Mesodermal cell (in vitro differentiated cells): ENCODE results near the gene TSPAN18.

Experiments
- H3K27ac ChIP-seq: 2 replicates; pipeline ENCODE4 v1.7.0; 2013; ENCODE audit warnings: mild to moderate bottlenecking, low read depth, low read length, moderate library complexity; ENCODE audit not compliant: severe bottlenecking
- H3K36me3 ChIP-seq: 2 replicates; pipeline ENCODE4 v1.7.1; 2013; ENCODE audit warnings: mild to moderate bottlenecking, low read length, moderate library complexity; ENCODE audit not compliant: control insufficient read depth, insufficient read depth
- H3K4me1 ChIP-seq: one replicate; pipeline ENCODE4 v1.7.1; 2013; ENCODE audit warnings: mild to moderate bottlenecking, low read length; ENCODE audit not compliant: insufficient read depth, control insufficient read depth, poor library complexity, severe bottlenecking
- H3K4me3 ChIP-seq: 2 replicates; pipeline ENCODE4 v1.7.0; 2013; ENCODE audit warnings: low read length, control low read depth, mild to moderate bottlenecking; ENCODE audit not compliant: insufficient read depth, poor library complexity, severe bottlenecking; ENCODE audit errors: extremely low read depth
- H3K9me3 ChIP-seq: 2 replicates; pipeline ENCODE4 v1.7.1; 2013; ENCODE audit warnings: mild to moderate bottlenecking, low read length, moderate library complexity; ENCODE audit not compliant: control insufficient read depth
- WGBS, 2 experiments: methylation state at CpG; one replicate each; pipeline ENCODE4 v1.1.5; 2013; ENCODE audit warnings: missing lambda C conversion rate in 2 of 2; ENCODE audit not compliant: insufficient coverage in 2 of 2; 5-methylcytosine and 5-hydroxymethylcytosine counted together

The TSPAN18 gene

GRCh38 chr11:44941259-44942021 lies 214.7 kb downstream of the TSPAN18 start:
- no peak overlapping the region for H3K27ac ChIP-seq
- H3K9me3 ChIP-seq = no peaks in the 10 kb centered on the region
- H3K4me1 ChIP-seq = peaks cover 11% of the 10 kb centered on the region
- peaks cover 72% of the 10 kb centered on the region for H3K36me3 ChIP-seq
- no peak overlapping the region for H3K4me3 ChIP-seq
- WGBS, 2 experiments = 89 to 91% methylated on average over 8 to 11 of the region's 12 CpGs

DNA sequence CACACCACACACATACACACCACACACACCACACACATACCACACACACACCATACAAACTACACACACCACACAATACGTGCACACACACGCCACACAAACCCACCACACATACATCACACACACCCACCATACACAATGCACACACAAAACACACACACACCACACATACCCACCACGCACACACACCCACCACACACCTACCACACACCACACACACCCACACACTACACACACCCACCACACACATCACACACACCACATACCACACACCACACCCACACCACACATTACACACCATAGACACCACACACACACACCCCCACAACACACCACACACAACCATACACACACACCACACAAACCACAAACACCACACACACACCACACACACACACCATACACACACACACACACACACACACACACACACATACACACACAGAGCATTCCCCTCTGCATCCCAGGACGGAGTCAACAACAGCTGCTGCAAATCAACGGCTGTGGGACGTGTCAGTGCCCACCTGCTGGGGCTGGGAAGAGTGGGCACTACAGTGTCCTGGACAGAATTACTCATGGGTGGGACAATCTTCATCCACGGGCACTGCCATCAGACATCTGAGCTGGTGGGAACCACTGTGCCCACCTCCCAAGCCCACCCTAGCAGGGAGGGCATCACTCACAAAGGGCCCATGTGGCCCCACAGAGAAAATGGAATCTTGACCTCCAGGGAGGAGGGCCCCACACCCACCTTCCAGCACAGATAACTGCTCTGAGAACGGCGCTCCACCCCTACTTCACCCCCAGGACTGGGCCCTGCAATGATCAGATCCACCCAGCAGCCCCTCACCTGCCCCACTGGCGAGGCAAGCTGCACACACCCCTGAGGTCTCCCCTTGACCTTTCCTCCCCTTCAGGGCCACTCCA lies 215.5 kb downstream of the TSPAN18 start:
- Histone ChIP-seq H3K9me3 (no peaks in the 10 kb centered on the region), H3K4me1 (peaks cover 19% of the 10 kb centered on the region), H3K27ac (no peak overlapping the region), H3K4me3 (no peak overlapping the region), H3K36me3 (peaks cover 74% of the 10 kb centered on the region)
- 84 to 100% methylated on average over 7 to 10 of the region's 10 CpGs for WGBS, 2 experiments

GRCh38 chr11:44943118-44943517 lies 216.4 kb downstream of the TSPAN18 start:
- Histone ChIP-seq H3K9me3 (no peaks in the 10 kb centered on the region), H3K27ac (no peak overlapping the region), H3K4me1 (peaks cover 20% of the 10 kb centered on the region), H3K4me3 (no peak overlapping the region), H3K36me3 (peaks cover 72% of the 10 kb centered on the region)
- 94 to 100% methylated on average over 2 to 3 of the region's 7 CpGs for WGBS, 2 experiments

DNA sequence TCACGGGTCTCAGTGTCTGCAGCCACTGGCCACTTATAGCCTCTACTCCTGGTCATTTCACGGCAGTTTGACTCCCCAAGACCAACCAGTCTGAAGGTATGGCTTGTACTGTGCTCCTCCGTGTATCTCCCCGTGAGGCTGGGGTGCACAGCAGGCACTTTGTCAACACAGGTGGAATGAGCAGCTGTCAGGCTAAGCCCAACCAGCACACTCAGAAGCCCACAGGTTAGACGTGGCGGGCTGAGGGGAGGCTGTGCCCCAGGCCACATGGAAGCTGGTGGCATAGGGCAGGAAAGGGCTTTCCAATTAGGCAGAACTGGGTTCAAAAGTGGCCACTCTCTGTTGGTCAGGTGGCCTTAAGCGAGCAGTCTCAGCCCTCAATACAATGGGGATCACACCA lies 216.9 kb downstream of the TSPAN18 start:
- peaks cover 16% of the 10 kb centered on the region for H3K4me1 ChIP-seq
- peaks cover 73% of the 10 kb centered on the region for H3K36me3 ChIP-seq
- WGBS, 2 experiments = 71 to 75% methylated on average over 6 to 7 of the region's 7 CpGs
- H3K9me3 ChIP-seq = no peaks in the 10 kb centered on the region
- H3K27ac ChIP-seq = no peak overlapping the region
- H3K4me3 ChIP-seq = no peak overlapping the region

DNA sequence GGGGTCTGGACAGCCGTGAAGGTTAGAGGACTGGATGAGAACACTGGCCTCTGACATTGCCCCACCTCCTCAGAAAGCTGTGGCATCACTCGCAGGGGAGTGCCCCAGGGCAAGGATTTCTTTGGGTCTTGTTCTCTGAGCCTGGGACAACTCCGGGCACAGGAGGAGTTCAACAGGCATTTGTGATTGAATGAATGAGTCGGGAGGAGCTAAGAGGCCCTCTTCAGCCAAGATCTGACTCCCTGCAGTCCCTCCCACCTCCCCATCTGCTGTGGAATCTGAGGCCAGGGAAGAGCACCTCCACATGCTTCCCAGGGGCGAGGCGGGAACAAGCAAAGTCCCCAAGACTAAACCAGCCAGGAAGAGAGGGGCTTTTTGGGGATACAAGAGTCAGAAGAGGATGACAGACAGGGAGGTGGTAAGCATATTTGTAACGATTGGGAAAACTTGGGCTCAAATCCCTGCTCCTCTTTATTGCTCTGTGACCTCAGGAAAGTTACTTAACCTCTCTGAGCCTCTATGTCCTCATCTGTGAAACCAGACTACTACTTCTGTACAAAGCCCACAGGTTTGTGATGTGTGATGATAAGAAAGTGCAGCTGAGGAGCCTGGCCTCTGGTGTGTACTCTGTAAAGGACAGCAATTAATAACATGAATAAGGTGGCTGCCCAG lies 217.6 kb downstream of the TSPAN18 start:
- Histone ChIP-seq H3K27ac (no peak overlapping the region), H3K9me3 (no peaks in the 10 kb centered on the region), H3K4me3 (no peak overlapping the region), H3K4me1 (peaks cover 15% of the 10 kb centered on the region), H3K36me3 (peaks cover 76% of the 10 kb centered on the region)
- WGBS, 2 experiments = 55 to 56% methylated on average over 4 to 6 of the region's 7 CpGs

DNA sequence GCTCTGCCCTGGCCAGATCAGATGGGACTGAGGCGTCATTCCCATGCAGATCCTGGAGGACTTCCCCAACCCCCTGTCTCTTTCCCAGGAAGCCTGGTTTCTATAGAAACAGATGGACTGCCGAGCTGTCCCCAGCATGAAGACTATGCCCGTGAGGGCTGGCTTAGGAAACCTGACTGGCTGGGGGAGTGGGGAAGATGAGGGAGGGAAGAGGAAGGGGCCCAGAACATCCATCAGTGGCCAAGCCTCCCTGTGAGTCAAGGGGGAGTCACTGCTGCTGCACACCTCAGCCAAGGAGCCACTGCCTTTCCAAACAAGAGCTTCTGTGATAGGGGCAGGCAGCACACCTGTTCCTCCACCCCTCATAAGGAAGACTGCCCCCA lies 218.1 kb downstream of the TSPAN18 start:
- H3K9me3 ChIP-seq = no peaks in the 10 kb centered on the region
- WGBS, 2 experiments = 28 to 33% methylated on average over 3 of the region's 3 CpGs
- no peak overlapping the region for H3K4me3 ChIP-seq
- no peak overlapping the region for H3K27ac ChIP-seq
- H3K36me3 ChIP-seq = peaks cover 75% of the 10 kb centered on the region
- H3K4me1 ChIP-seq = peaks cover 15% of the 10 kb centered on the region

DNA sequence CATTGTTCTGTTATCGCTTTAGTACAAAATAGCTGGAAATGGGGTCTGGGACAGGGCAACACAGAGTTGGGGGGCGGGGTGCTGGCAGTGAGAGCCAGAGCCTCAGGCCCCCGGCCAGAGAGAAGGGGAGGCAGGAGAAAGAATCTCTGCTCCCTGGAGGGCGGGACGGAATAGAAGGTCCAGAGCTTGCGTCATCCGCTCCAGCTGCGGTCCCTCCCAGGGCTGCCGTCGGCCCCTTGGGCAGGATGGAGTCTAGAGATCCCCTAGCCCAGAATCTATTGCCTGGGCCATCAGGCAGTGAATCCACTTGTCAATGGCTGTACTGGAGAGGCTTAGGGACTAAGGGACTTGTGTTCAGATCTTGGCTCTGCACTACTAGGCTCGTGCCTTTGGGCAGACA lies 218.9 kb downstream of the TSPAN18 start:
- 93 to 94% methylated on average over 8 to 11 of the region's 11 CpGs for WGBS, 2 experiments
- Histone ChIP-seq H3K27ac (no peak overlapping the region), H3K4me3 (no peak overlapping the region), H3K36me3 (peaks cover 67% of the 10 kb centered on the region), H3K9me3 (no peaks in the 10 kb centered on the region), H3K4me1 (peaks cover 15% of the 10 kb centered on the region)

DNA sequence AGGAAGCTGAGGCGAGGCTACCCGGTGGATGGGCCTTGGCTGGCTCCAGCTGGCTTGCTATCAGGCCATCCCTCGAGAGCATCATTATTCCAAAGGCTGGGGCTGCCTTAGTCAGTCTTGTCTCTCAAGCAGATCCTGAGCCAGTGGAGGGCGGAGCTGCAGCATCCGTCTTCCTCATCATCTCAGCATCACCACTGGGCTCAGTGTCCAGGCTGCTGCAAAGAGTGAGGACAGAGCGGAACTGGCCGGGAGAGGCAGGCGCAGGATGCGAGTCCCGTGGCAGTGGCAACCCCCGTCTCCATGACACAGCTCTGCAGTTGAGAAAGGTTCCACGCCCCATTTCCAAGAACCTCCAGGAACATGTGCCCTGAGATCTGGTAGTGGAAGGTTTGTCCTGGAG lies 219.5 kb downstream of the TSPAN18 start:
- Histone ChIP-seq H3K4me1 (peaks cover 15% of the 10 kb centered on the region), H3K36me3 (peaks cover 61% of the 10 kb centered on the region), H3K9me3 (no peaks in the 10 kb centered on the region), H3K27ac (no peak overlapping the region), H3K4me3 (no peak overlapping the region)
- WGBS, 2 experiments = 87 to 96% methylated on average over 11 to 12 of the region's 12 CpGs

DNA sequence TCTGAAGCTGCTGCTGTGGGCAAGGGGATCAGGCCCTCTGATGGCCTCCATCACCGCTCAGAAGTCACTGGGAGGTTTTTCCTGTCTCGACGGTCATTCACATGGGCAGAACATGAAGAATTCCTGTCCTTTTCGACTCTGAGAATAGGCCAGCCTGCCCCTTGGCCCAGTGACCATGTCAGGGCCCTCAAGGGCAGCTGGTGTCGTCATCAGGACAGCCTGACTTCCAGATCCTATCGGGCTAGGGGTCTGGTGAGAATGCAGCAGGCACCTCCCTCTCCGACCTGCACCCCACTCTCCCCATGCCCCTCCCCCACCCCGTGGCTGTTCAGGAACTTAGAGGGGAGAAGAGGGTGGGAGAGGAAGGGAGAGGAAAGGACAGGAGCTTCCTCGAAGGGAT lies 220.4 kb downstream of the TSPAN18 start:
- Histone ChIP-seq H3K4me1 (peaks cover 17% of the 10 kb centered on the region), H3K9me3 (no peaks in the 10 kb centered on the region), H3K36me3 (peaks cover 53% of the 10 kb centered on the region), H3K27ac (no peak overlapping the region), H3K4me3 (no peak overlapping the region)
- WGBS, 2 experiments = 66 to 73% methylated on average over 5 to 6 of the region's 9 CpGs

DNA sequence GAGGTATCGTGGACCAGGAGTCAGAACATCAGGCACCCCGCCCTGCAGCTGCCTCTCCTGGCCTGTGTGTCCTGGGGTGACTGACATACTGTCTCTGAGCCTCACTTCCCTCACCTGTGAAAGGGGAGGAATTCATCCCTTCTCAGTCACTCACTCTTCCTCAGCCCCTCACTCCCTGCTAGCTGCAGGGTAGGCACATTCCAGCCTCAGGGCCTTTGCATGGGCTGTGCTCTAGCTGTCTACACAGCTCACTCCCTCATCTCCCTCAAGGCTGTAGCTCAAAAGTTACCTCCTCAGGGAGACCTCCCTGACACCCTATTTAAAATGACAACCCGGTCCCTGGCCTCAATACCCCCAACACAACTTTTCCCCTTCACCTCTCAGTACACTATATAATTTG lies 221.4 kb downstream of the TSPAN18 start:
- H3K4me1 ChIP-seq = peaks cover 28% of the 10 kb centered on the region
- H3K9me3 ChIP-seq = no peaks in the 10 kb centered on the region
- no peak overlapping the region for H3K27ac ChIP-seq
- H3K36me3 ChIP-seq = peaks cover 47% of the 10 kb centered on the region
- H3K4me3 ChIP-seq = no peak overlapping the region
- 90 to 100% methylated on average over 2 to 3 of the region's 3 CpGs for WGBS, 2 experiments
